CD4-positive, alpha-beta T cell (primary cell): ENCODE data around the gene LEKR1. TPM values are rescaled to one million over a fixed set of nuclear protein-coding genes. Genes with fewer than 3 reads are reported as not detected.

Experiments used
- ATAC-seq: fragments of 200-7000 bp; cut with Tn5 transposase; one replicate; pipeline ENCODE4 v1.10.0; 2022; ENCODE audit warnings: mild to moderate bottlenecking; ENCODE audit not compliant: poor library complexity
- CTCF ChIA-PET: fragments of 350-600 bp; sonication (Branson Sonifier 250); formaldehyde crosslinking; loops from one replicate; lab custom pipeline; 2021; ENCODE audit warnings: antibody characterized with exemption, inconsistent platforms; lab: Charles Lee
- POLR2A ChIA-PET: fragments of 350-600 bp; sonication (Branson Sonifier 250); formaldehyde crosslinking; loops from one replicate; lab custom pipeline; 2021; ENCODE audit warnings: antibody characterized with exemption, inconsistent platforms; lab: Charles Lee
- DNase-seq, 14 experiments: peaks; one replicate each; pipeline ENCODE4 v3.0.0-alpha.2; 2013 to 2020; ENCODE audit warnings: mixed read lengths in 2 of 14
- H3K27ac ChIP-seq, 2 donors: one replicate each; pipeline versions ENCODE4 v1.5.1 to v1.7.0; 2013; ENCODE audit warnings: low read length in 2 of 2, low read depth in 1 of 2, mild to moderate bottlenecking in 1 of 2
- H3K27me3 ChIP-seq, 2 experiments: 1 replicate in 1 of 2; 2 replicates in 1 of 2; pipeline versions ENCODE4 v1.6.1 to v1.7.0; 2013; ENCODE audit warnings: low read length in 2 of 2, control low read depth in 1 of 2, mild to moderate bottlenecking in 1 of 2, moderate library complexity in 1 of 2; ENCODE audit not compliant: insufficient read depth in 2 of 2, control insufficient read depth in 1 of 2
- H3K36me3 ChIP-seq: one replicate; pipeline ENCODE4 v1.6.1; 2013; ENCODE audit warnings: low read length, control low read depth; ENCODE audit not compliant: insufficient read depth
- H3K4me1 ChIP-seq: one replicate; pipeline ENCODE4 v1.6.1; 2013; ENCODE audit warnings: low read length, control low read depth; ENCODE audit not compliant: insufficient read depth
- H3K4me3 ChIP-seq: one replicate; pipeline ENCODE4 v1.5.1; 2013; ENCODE audit warnings: mild to moderate bottlenecking, low read length, moderate library complexity
- H3K9me3 ChIP-seq, 2 experiments: 1 replicate in 1 of 2; 2 replicates in 1 of 2; pipeline versions ENCODE4 v1.6.1 to v1.7.0; 2013; ENCODE audit warnings: low read length in 2 of 2, mild to moderate bottlenecking in 2 of 2, control low read depth in 1 of 2, moderate library complexity in 1 of 2; ENCODE audit not compliant: control insufficient read depth in 1 of 2, insufficient read depth in 1 of 2
- H3K27ac Mint-ChIP-seq: one replicate; pipeline ENCODE4 v1.8.0; 2020; ENCODE audit warnings: mixed read lengths
- H3K27me3 Mint-ChIP-seq: one replicate; pipeline ENCODE4 v1.8.0; 2021; ENCODE audit warnings: mixed read lengths
- H3K36me3 Mint-ChIP-seq: one replicate; pipeline ENCODE4 v1.8.0; 2021; ENCODE audit warnings: low read depth, mixed read lengths
- H3K4me1 Mint-ChIP-seq: one replicate; pipeline ENCODE4 v1.8.0; 2021; ENCODE audit warnings: low read depth, mixed read lengths
- H3K4me3 Mint-ChIP-seq: one replicate; pipeline ENCODE4 v1.8.0; 2020; ENCODE audit warnings: mild to moderate bottlenecking, mixed read lengths
- H3K9me3 Mint-ChIP-seq: one replicate; pipeline ENCODE4 v1.8.0; 2020; ENCODE audit warnings: mixed read lengths
- CTCF ChIP-seq: fragments of 200-600 bp; IDR thresholded peaks from one replicate; pipeline ENCODE4 v1.8.0; 2022; ENCODE audit warnings: antibody characterized with exemption, mild to moderate bottlenecking
- intact Hi-C, 2 experiments: fragments of 100-400 bp; cut with DNase I in 1 of 2; cut with micrococcal nuclease in 1 of 2; formaldehyde crosslinking; loops; one replicate each; pipeline versions ENCODE4 v1.15.1 to v1.9.0; 2023 to 2025; cut with DNase I, micrococcal nuclease
- total RNA-seq, 174 experiments: library from RNA in 2 of 174; stranded (reverse) in 2 of 174; gene quantifications; one replicate each; pipeline ENCODE4 v1.2.3 and lab custom pipeline; 2021 to 2026

Gene LEKR1
- total RNA-seq, 2 experiments from 2014 or later, result 0.77 to 1.0 TPM

GRCh38 chr3:156787926-156788663, 38.1 kb upstream of the LEKR1 start:
- ATAC-seq (no peak), DNase-seq (no peak)
- H3K4me3 Mint-ChIP-seq, result no peak overlapping the region
- H3K27me3 ChIP-seq, result no peaks in the 10 kb centered on the region
- H3K9me3 ChIP-seq, result no peaks in the 10 kb centered on the region
- CTCF ChIA-PET, result interaction anchor here (1.1 kb wide), 1 partner anchor 261 kb away, joined by 3 read pairs; no protein-coding TSS in a partner anchor
- no peaks in the 10 kb centered on the region for H3K27me3 Mint-ChIP-seq
- H3K4me1 Mint-ChIP-seq, result peaks cover 10% of the 10 kb centered on the region
- no peaks in the 10 kb centered on the region for H3K9me3 Mint-ChIP-seq
- H3K4me1 ChIP-seq, result peaks cover 3% of the 10 kb centered on the region
- no peaks in the 10 kb centered on the region for H3K36me3 ChIP-seq
- H3K27ac ChIP-seq, result no peak overlapping the region
- no peaks in the 10 kb centered on the region for H3K36me3 Mint-ChIP-seq
- TF ChIP-seq CTCF, result no peak
- intact Hi-C loops, result no loop called here
- POLR2A ChIA-PET, result no interaction called here
- no peak overlapping the region for H3K4me3 ChIP-seq
- H3K27ac Mint-ChIP-seq, result no peak overlapping the region

GRCh38 chr3:156788846-156789245, 37.3 kb upstream of the LEKR1 start:
- peaks cover 14% of the 10 kb centered on the region for H3K4me1 Mint-ChIP-seq

GRCh38 chr3:156790156-156790555, 36.0 kb upstream of the LEKR1 start:
- no peaks in the 10 kb centered on the region for H3K36me3 Mint-ChIP-seq
- DNase-seq (no peak), ATAC-seq (no peak)
- intact Hi-C loops, result no loop called here
- Histone ChIP-seq H3K4me1 (peaks cover 6% of the 10 kb centered on the region), H3K4me3 (no peak overlapping the region), H3K27me3 (no peaks in the 10 kb centered on the region), H3K9me3 (no peaks in the 10 kb centered on the region), H3K27ac (no peak overlapping the region), H3K36me3 (no peaks in the 10 kb centered on the region)
- H3K27me3 Mint-ChIP-seq, result no peaks in the 10 kb centered on the region
- POLR2A ChIA-PET, result no interaction called here
- H3K4me1 Mint-ChIP-seq, result peaks cover 14% of the 10 kb centered on the region
- H3K27ac Mint-ChIP-seq, result no peak overlapping the region
- no peak overlapping the region for H3K4me3 Mint-ChIP-seq
- CTCF ChIA-PET, result no interaction called here
- TF ChIP-seq CTCF, result no peak
- no peaks in the 10 kb centered on the region for H3K9me3 Mint-ChIP-seq

More at GRCh38 chr3:156788846-156789245, 37.3 kb upstream of the LEKR1 start:
- no peaks in the 10 kb centered on the region for H3K27me3 ChIP-seq
- no peaks in the 10 kb centered on the region for H3K36me3 Mint-ChIP-seq
- no peak overlapping the region for H3K27ac Mint-ChIP-seq
- no peaks in the 10 kb centered on the region for H3K9me3 Mint-ChIP-seq
- CTCF ChIA-PET, result no interaction called here
- intact Hi-C loops, result no loop called here
- POLR2A ChIA-PET, result no interaction called here
- TF ChIP-seq CTCF, result no peak
- no peak for ATAC-seq
- H3K4me1 ChIP-seq, result peaks cover 6% of the 10 kb centered on the region
- H3K4me3 Mint-ChIP-seq, result no peak overlapping the region
- H3K27ac ChIP-seq, result no peak overlapping the region
- no peak overlapping the region for H3K4me3 ChIP-seq
- DNase-seq, result no peak
- no peaks in the 10 kb centered on the region for H3K36me3 ChIP-seq
- H3K9me3 ChIP-seq, result no peaks in the 10 kb centered on the region
- no peaks in the 10 kb centered on the region for H3K27me3 Mint-ChIP-seq
